Amniotic epithelial cell (primary cell): ENCODE measurements around the gene SNAPIN.
A peak's percentile ranks its signal among the peaks of the same experiment; 100 is the strongest.

Experiments
- DNase-seq: peaks from one replicate; pipeline ENCODE4 v3.0.0-alpha.2; 2010; ENCODE audit warnings: low read depth

Gene SNAPIN, protein sequence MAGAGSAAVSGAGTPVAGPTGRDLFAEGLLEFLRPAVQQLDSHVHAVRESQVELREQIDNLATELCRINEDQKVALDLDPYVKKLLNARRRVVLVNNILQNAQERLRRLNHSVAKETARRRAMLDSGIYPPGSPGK

DNA sequence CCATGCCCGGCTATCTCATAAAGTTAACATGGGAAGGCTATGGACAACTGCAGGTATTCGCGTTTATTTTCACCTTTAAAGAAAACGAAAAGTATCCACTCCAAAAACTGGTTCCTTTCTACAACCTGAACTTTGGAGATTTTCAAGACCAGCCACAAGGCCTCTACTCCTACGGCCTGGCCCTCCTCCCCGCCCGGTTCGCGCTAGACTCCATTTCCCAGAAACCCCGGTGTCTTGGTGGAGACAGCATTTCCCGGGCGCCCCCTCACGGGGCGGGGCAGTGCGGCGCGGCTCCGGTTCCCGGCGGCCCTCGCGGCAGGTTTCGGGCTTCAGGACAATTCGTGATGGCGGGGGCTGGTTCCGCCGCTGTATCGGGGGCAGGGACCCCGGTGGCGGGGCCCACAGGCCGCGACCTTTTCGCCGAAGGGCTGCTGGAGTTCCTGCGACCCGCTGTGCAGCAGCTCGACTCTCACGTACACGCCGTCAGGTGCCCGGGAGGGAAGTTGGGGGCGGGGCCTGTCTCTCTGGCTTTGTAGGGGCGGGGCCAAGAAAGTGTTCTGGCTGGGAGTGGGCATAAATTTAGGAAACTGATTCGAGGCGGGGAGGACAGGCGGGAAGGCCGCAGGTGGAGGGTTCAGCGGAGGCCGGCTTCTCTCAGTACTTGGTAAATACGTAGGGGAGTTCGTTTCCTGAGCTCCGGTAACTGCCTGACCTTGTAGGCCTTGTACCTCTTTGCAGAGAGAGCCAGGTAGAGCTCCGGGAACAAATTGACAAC, at the start of gene SNAPIN:
Gene SNAPIN (plus strand): TSS at position 304 of the 775 bp plus-strand sequence. CDS start 41 bp downstream, at position 345.
- DNase-seq, result peak; percentile 85

DNA sequence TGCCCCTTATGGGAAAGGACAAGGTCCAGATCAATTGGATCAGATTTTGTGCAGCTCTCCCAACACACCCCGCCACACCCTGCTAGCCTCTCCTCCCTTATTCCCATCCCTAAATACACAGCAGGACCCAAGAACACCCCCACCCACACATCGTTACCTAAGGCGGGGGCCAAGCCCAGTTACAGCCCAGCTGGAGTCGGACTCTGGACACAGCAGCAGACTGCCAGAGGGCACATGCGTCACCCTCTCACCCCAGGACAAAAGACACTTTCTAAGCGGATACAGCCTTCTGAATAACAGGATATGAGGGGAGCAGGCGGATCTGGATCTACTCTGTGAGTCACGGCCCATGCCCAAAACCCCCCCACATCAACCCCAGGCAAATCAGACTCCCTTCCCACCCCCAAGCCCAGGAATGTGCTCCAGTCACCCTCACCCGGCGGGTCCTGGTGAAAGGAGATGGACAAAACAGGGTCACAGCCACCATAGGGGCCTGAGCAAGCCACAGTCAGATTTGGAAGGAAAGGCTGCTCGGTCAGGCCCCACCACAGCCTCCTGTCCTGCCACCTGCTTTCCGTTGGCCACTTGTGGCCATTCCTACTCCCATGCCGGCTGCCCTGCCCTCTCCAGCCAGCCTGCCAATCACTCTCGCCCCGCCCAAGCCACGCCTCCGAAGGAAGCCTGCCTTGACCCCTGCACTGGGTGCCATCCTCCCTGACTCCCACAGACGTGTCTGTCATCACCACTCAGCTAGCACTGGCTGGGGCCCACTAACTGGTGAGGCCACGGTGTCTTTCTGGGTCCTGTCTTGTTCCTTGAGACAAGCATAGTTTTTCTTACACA, 49.5 kb upstream of the SNAPIN start:
- peak; percentile 89 for DNase-seq

GRCh38 chr1:153609585-153609907, 49.0 kb upstream of the SNAPIN start:
- DNase-seq, result no peak

GRCh38 chr1:153610334-153610733, 48.2 kb upstream of the SNAPIN start:
- DNase-seq, result no peak

- DNase-seq, result peak; percentile 37
Observed at GRCh38 chr1:153610811-153611301, 47.6 kb upstream of the SNAPIN start.

DNA sequence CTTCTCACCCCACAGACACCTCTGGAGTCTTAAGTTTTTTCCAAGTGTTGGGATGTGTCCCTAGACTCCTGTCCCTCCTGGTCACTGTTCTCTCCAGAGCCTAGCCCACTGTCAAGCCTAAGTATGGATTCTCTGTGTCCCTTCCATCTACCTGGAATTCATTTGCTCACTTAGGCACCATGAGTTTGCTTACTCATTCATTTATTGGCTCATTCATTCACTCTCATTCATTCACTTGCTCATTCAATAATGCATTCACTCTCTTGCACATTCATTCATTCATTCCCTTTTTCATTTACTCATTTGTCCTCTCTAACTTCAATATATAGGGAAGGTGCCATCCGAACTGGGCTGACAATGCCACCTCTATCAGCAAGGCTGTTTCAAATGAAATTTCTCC, 47.1 kb upstream of the SNAPIN start:
- no peak for DNase-seq

GRCh38 chr1:153612111-153612754, 46.3 kb upstream of the SNAPIN start:
- no peak for DNase-seq

- peak; percentile 65 for DNase-seq
Observed at GRCh38 chr1:153612755-153613331, 45.7 kb upstream of the SNAPIN start, which contains the start of gene S100A16. Gene S100A16 (minus strand): TSS chr1:153613137. CDS start chr1:153608151, 4,986 bp downstream.

GRCh38 chr1:153613406-153613805, 45.1 kb upstream of the SNAPIN start:
- no peak for DNase-seq

DNA sequence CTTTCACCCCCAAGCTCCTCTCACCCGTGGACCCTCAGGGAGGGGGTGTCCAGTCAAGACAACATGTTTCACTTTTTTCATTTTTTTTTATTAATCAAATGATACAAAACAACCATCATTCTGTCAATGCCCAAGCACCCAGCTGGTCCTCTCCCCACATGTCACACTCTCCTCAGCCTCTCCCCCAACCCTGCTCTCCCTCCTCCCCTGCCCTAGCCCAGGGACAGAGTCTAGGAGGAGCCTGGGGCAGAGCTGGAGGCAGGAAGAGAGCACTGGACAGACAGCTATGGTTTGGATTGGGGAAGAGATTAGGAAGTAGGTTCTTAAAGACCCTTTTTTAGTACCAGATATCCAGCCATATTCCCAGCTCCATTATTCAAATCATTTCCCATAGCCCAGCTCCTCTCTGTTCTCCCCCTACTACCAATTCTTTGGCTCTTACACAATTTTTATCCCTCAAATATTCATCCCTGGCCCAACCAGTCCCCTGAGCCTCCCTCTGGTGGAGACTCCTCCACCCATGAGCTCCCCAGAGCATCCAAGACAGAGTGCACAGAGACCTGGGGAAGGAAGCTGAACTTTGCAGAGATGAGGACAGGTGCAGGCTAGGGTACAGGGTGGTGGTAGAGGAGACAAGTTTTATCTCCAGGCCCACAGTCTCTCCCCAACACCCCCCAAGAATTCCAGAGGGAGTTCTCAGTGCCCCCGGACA, 44.2 kb upstream of the SNAPIN start:
- no peak for DNase-seq

DNA sequence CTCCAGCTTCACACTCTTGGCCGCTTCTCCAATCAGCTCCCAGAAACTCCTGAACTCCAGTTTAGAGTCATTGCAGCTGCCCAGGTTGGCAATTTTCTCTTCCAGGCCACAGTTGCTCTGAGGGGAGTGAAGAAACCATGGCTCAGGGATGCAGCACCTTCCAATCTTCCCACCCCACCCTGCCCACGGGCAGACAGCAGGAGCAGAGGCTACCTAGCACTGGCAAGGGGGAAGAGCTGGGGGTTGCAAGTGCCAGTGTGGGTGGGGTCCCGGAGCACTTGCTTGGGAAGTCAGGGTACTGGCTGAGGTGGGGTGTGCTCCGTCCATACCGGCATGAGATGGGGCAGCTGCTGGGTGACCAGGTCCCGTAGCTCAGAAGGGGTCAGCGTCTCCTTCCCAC, 43.6 kb upstream of the SNAPIN start:
- no peak for DNase-seq

DNA sequence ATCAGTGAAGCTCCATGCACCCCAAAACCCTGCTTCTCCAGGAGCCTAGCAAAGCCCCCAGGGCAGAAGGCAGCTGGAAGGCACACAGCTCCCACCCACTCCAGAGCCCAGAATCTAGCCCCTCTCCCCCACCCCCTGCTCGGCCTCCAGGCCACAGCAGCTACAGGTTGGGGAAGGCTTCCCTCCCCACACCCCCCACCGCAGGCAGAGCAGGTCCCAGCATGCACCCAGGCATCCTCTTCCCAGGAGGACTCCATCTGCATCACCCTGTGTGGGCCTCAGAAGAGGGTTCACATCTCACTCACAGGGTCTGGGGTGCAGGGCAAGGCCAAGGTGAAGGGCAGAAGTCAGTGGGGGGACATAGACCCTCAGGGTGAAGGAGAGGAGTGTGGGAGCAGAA, 43.1 kb upstream of the SNAPIN start:
- no peak for DNase-seq

DNA sequence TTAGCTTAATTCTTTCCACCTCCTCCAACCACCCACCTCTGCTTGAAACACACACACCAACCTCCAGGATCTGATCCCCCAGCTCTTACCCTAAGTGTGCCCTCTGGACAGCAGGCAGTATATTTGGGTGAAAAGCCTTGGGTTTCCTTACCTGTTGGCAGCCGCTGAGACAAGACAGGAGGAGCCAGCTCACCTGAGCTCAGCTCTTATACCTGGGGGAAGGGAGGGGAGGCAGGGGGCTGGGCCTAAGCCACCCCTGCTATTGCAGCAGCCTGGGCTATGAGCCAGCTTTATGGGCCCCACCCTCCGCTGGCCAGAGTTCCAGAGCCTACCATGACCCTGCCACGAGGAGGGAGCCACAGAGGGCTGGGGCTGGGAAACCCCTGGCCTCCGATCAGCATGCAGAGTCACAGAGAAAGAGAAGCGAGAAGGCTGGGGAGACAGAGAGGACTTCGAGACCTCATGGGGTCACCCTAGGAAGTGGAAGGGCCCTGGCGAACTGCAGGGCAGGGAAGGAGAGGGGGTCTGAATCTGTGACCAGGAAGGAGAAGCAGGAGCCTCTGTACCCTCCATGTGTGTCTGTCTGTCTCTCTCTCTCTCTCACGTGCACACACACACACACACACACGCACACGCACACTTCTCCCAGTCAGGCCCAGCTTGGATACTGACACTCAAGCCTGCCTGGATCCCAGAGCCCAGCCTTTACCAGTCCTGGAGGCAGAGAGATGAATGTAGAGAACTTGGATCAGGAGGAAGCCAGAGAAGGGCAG, 42.2 kb upstream of the SNAPIN start, which contains the start of gene S100A14:
Gene S100A14 (minus strand): TSS at position 182 of the 773 bp plus-strand sequence. CDS start 467 bp downstream, outside the sequence.
- DNase-seq, result no peak

GRCh38 chr1:153616917-153617311, 41.6 kb upstream of the SNAPIN start:
- DNase-seq, result no peak

- no peak for DNase-seq
Observed at GRCh38 chr1:153617663-153618062, 40.8 kb upstream of the SNAPIN start.

DNA sequence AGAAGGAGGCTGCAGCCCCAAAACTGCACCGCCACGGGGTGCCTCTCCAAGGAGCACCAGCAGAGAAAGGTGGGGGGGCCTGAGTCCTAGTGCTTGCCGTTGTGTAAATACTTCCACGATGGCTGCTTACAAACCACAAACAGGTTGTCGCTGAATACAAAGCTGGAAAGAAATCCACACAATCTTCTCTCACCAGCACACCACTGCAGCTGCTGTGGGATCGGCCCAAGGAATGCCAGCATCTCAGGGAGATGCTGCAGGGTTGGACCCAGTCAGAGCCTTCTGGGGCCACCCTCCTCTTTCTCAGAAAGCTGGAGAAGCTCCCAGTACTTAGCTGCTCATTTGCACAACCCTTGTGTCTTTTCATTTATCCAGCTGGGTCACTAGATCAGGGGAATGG, 39.3 kb upstream of the SNAPIN start:
- no peak for DNase-seq

- no peak for DNase-seq
Observed at GRCh38 chr1:153623101-153623500, 35.4 kb upstream of the SNAPIN start.

- DNase-seq, result peak; percentile 26
Observed at GRCh38 chr1:153624965-153625611, 33.4 kb upstream of the SNAPIN start.

GRCh38 chr1:153626477-153626903, 32.0 kb upstream of the SNAPIN start:
- no peak for DNase-seq
